Right renal cortex interstitium (tissue), 3 donors: ENCODE results near the gene SERINC2. TPM values are rescaled to one million over a fixed set of nuclear protein-coding genes. Genes with fewer than 3 reads are reported as not detected.
"Not testable (repeated sequence)": the region's sequence is repeated elsewhere in the genome, so short reads cannot be mapped to it uniquely, and the experiment has no call there.

Experiments
- DNase-seq, 3 donors: peaks; one replicate each; pipeline ENCODE4 v3.0.0-alpha.2; 2013; ENCODE audit warnings: low read depth in 3 of 3, low spot score in 2 of 3
- polyA plus RNA-seq, 3 donors: library from polyadenylated mRNA; unstranded; fragments of 120-200 nt; gene quantifications; one replicate each; pipeline ENCODE4 v1.2.1, GENCODE V29; 2013; ENCODE audit not compliant: insufficient read length in 3 of 3

The SERINC2 gene
- polyA plus RNA-seq, 3 donors: 32.6 to 38.6 (median 35.9) TPM

DNA sequence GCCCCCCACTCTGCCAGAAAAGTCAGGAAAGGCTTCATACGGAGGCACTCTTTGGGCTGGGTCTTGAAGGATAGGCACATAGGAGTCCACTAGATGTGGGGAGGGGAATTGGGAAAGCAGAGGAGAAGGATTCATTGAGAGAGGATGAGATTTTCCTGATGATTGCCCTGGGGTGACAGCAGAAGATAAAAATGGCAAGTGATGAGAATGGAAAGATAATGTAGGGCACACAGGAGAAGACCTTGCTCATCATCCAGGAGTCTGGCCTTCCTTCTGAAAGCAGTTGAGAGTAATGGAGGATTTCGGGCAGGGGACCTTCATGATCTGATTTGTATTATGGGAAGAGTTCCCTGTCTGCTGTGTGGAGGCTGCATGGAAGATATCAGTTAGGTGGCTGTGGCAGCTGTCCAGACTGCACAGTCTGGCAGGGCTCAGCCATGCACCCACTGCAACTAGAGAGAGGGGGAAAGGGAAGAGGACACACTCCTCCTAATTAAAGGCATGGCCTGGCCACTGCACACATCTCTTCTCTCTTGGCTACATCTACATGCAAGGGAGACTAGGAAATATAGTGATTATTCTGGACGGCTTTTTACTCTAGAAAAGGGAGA is 30.5 kb upstream of the SERINC2 start:
- no peak for DNase-seq

- no peak for DNase-seq
Observed at GRCh38 chr1:31383967-31384366, 29.0 kb upstream of the SERINC2 start.

GRCh38 chr1:31386576-31387243 is 26.3 kb upstream of the SERINC2 start:
- DNase-seq: not testable (repeated sequence)

DNA sequence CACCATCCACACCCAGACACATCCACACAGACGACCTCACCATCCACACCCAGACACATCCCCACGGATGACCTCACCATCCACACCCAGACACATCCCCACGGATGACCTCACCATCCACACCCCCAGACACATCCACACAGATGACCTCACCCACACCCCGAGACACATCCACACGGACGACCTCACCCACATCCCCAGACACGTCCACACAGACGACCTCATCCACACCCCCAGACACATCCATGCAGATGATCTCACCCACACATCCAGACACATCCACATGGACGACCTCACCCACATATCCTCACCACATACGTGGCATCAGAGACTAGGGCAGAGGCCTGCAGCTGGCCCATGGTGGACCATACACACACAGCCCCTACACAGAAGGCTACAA is 25.4 kb upstream of the SERINC2 start:
- DNase-seq: no peak

GRCh38 chr1:31389616-31390015 is 23.4 kb upstream of the SERINC2 start:
- no peak for DNase-seq

GRCh38 chr1:31390071-31390470 is 22.9 kb upstream of the SERINC2 start:
- DNase-seq: no peak

DNA sequence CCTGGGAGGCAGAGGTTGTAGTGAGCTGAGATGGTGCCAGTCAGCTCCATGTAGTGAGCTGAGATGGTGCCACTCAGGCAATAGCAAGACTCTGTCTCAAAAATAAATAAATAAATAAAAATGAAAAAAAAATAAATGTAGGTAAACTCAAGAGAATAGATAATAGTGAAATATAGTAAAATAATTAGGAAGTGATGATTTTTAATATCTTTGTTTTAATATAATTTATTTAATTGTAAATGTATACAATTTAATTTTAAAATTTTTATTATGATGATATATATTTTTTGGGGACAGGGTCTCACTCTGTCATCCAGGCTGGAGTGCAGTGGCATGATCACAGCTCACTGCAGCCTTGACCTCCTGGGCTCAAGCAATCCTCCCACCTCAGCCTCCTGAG is 19.6 kb upstream of the SERINC2 start:
- DNase-seq: no peak

DNA sequence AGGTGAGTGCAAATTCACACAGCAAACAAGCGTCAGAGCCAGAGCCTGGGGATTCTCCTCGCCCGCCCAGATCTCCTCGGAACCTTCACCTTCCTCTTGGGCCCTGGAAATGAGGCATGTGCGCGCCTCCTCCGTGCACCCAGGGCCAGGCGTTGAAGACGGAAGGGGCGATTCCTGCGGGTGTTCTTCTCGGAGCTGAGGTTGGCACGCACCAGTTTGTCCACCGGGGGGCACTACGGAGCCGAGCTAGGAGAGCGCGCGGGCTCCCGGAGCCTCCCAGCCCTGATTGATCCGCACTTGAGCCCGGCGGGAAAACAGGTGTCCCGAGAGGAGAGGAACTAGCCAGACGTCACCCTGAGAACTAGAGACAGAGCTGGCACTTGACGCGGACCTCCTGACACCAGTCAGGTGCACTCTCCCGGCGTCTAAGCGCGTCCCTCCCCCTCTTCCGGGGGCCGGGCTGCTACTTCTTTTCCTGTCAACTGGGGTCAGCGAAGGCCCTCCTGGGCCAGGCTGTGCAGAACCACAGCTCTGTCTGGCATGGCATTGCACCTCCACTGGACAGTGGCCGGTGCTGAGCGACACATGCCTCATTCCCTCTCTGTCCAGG is 18.3 kb upstream of the SERINC2 start:
- DNase-seq: peak in 2 of 3 donors; percentile 55 to 68

GRCh38 chr1:31396633-31397351 is 16.2 kb upstream of the SERINC2 start:
- DNase-seq: no peak

DNA sequence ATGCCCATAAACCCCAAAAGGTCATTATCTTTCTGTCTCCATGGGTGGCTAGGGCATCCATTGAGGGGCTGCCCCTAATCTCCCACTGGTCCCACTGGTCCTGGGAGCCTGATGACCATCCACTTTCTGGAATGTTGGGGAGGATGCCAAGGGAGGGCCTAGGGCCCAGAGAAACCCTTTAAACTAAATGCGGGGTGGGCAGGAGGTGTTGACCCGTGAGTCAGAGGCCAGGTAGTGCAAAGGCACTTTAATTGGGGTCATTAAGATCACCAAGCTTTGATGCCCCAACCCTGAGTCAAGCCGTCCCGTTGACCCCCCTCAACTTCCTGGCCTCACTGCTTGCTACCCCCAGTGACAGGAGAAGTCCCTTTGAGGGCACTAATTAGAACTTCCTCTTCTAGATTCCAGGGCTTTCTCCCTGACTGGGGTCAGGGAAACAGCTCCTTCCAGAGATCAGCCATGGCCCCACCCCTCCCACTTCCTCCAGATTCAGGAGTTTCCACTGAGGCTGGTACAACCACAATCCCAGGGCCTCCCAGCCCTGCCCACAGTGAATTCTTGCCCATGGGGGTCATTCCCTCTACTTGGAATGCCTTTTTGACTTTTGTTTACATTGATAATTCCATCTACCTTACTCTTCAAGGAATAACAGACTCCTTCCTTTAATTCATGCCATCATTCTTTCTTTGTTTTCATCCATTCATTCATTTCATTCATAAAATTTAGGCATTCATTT is 15.5 kb upstream of the SERINC2 start:
- no peak for DNase-seq

DNA sequence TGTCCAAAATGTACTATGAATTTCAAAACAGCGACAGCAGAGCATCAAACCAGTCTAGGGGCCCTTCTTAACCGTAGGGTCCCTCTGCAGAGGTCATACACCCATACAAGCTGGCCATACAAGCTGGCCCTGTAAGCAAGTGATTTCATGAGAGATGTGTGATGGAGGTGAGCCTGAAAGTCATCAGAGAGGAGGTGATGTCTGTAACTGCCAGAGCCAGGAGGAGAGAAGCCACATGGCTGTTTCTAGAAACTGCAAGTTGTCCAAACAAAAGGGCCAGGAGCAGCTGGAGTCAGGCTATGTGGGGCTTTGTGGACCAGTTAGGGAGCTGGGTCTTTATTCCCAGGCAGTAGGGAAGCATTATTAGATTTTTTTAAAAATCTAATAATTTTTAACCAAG is 14.8 kb upstream of the SERINC2 start:
- DNase-seq: no peak

DNA sequence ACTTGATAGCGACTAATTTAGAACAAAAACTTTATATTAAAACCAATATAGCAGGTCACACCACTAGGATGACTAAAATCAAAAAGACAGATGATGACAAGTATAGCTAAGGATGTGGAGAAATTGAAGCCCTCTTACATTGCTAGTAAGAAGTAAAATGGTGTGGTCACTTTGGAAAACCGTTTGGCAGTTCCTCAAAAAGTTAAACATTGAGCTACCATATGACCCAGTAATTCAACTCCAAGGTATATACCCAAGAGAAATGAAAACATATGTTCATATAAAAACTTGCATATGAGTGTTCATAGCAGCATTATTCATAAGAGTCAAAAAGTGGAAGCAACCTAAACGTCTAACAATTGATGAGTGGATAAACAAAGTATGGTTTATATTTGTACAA is 13.0 kb upstream of the SERINC2 start:
- no peak for DNase-seq

DNA sequence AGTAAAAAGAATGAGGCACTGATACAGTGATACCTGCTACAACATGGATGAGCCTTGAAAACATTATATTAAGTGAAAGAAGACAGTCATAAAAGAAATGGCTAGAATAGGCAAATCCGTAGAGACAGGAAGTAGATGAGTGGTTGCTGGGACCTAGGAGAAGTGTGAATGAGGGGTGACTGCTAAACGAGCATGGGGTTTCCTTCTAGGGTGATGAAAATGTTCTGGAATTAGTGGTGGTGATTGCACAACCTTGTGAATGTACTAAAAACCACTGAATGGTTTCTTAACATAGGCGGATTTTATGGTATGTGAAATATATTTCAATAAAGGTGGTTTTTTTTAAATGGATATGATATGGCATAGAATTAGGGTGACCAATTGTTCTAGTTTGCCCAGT is 12.6 kb upstream of the SERINC2 start:
- DNase-seq: no peak

DNA sequence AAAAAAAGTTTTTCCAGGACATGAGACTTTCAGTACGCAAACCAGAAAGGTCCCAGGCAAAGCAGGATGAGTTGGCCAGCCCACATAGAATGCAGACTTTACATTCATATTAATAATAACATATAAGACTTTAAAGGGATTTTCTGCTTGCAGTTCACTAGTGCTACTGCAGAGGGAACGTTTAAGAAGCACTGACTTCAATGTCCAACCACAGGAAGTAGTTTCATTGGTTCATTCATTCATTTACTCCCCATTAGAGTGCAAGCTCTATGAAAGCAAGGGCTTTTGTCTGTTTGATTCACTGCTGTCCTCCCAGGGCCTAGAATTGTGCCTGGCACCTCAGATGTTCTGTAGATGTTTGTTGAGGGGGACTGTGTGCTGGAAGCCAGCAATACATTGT is 11.8 kb upstream of the SERINC2 start:
- no peak for DNase-seq

GRCh38 chr1:31405578-31406245 is 7.3 kb upstream of the SERINC2 start:
- DNase-seq: no peak

GRCh38 chr1:31407029-31407626 is 5.9 kb upstream of the SERINC2 start:
- no peak for DNase-seq

DNA sequence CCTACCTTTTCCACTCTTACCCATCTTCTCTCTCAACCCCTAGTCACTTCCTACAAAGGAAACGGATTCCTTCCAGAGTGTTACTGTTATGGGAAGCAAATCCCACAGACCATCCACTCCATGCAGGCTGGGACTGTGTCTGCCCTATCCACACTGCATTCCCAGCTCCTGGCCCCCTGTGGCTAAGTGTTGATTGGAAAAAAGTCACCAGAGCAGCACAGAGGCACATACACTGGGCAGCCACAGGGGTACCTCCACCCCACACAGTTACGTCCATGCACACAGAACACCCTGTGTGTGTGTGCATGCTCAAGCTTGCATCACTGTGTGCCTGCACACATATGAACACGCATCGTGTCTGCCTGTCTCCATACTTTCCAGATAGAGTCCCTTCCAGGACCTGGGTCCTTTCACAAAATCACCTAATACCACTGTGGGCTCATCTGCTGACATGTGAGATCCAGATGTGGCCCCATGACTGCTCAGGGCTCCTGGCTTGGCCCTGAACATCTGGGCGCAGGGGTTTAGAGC is 4.2 kb upstream of the SERINC2 start:
- DNase-seq: no peak

GRCh38 chr1:31409946-31410858 is 2.8 kb upstream of the SERINC2 start:
- DNase-seq: no peak

- no peak for DNase-seq
Observed at GRCh38 chr1:31410871-31411270, 2.1 kb upstream of the SERINC2 start.
